Fibroblast of lung (primary cell): ENCODE measurements around the gene CFAP100. TPM values are rescaled to one million over a fixed set of nuclear protein-coding genes. Genes with fewer than 3 reads are reported as not detected.

Source experiments
- DNase-seq, 2 donors: peaks; one replicate each; pipeline versions ENCODE4 v3.0.0 to v3.0.0-alpha.2; 2010; ENCODE audit warnings: low read depth in 2 of 2
- H2AFZ ChIP-seq: 2 replicates; pipeline ENCODE4 v1.5.1; 2012; ENCODE audit warnings: low read length, control low read depth, inconsistent platforms
- H3K27ac ChIP-seq: 2 replicates; pipeline ENCODE4 v1.5.1; 2011; ENCODE audit warnings: low read length, control low read depth; ENCODE audit not compliant: insufficient read depth
- H3K27me3 ChIP-seq: 2 replicates; pipeline ENCODE4 v1.5.1; 2011; ENCODE audit warnings: mild to moderate bottlenecking, low read length; ENCODE audit not compliant: control insufficient read depth, insufficient read depth
- H3K36me3 ChIP-seq: 2 replicates; pipeline ENCODE4 v1.5.1; 2011; ENCODE audit warnings: low read length; ENCODE audit not compliant: control insufficient read depth, insufficient read depth
- H3K4me1 ChIP-seq: 2 replicates; pipeline ENCODE4 v1.5.1; 2011; ENCODE audit warnings: low read length; ENCODE audit not compliant: control insufficient read depth, insufficient read depth; ENCODE audit errors: extremely low read depth
- H3K4me2 ChIP-seq: 2 replicates; pipeline ENCODE4 v1.5.1; 2011; ENCODE audit warnings: low read length, control low read depth; ENCODE audit not compliant: insufficient read depth; ENCODE audit errors: extremely low read depth
- H3K4me3 ChIP-seq, 4 experiments: fragments of 200-600 bp in 1 of 4; sonication (generic) in 1 of 4; replicated peaks in 1 of 4; 2 replicates each; pipeline ENCODE4 v1.5.1; 2011 to 2016; ENCODE audit warnings: low read length in 4 of 4, low read depth in 3 of 4, mild to moderate bottlenecking in 3 of 4, control low read depth in 2 of 4, inconsistent platforms in 1 of 4, mixed read lengths in 1 of 4; ENCODE audit not compliant: insufficient read depth in 1 of 4; ENCODE audit errors: control extremely low read depth in 1 of 4
- H3K79me2 ChIP-seq: 2 replicates; pipeline ENCODE4 v1.5.1; 2012; ENCODE audit warnings: mild to moderate bottlenecking, low read length, inconsistent platforms; ENCODE audit not compliant: control insufficient read depth, insufficient read depth
- H3K9ac ChIP-seq: 2 replicates; pipeline ENCODE4 v1.5.1; 2011; ENCODE audit warnings: mild to moderate bottlenecking, low read length, control low read depth; ENCODE audit not compliant: insufficient read depth
- H3K9me3 ChIP-seq: 2 replicates; pipeline ENCODE4 v1.5.1; 2012; ENCODE audit warnings: low read depth, low read length; ENCODE audit not compliant: control insufficient read depth, insufficient read depth
- H4K20me1 ChIP-seq: 2 replicates; pipeline ENCODE4 v1.5.1; 2011; ENCODE audit warnings: low read length; ENCODE audit not compliant: control insufficient read depth, insufficient read depth; ENCODE audit errors: extremely low read depth
- EZH2 ChIP-seq: IDR thresholded peaks from 2 replicates; pipeline ENCODE4 v1.5.1; 2012; ENCODE audit warnings: low read length, control low read depth, mild to moderate bottlenecking; ENCODE audit errors: missing control alignments
- polyA plus RNA-seq, 2 donors: library from polyadenylated mRNA; depleted of rRNA in 1 of 2; stranded (reverse) in 1 of 2; unstranded in 1 of 2; fragments of >200 nt; gene quantifications; 2 replicates each; pipeline ENCODE4 v1.2.1, GENCODE V29; 2011 to 2012; ENCODE audit warnings: missing spikeins in 1 of 2
- total RNA-seq: library from RNA; depleted of rRNA; stranded (reverse); fragments of >200 nt; gene quantifications from 2 replicates; pipeline ENCODE4 v1.2.1, GENCODE V29; 2014
- TF ChIP-seq, protein P1 (sequence below), 2 donors: IDR thresholded peaks in 1 of 2; conservative IDR thresholded peaks in 1 of 2; 1 replicate in 1 of 2; 2 replicates in 1 of 2; pipeline ENCODE4 v1.5.1; 2011 to 2012; ENCODE audit warnings: low read length in 2 of 2, control low read depth in 1 of 2, inconsistent platforms in 1 of 2, low read depth in 1 of 2, mild to moderate bottlenecking in 1 of 2

The CFAP100 gene
- total and polyA plus RNA-seq, 2 donors (not counting 1 experiment from before 2014, with no cell fraction given) = not detected

DNA sequence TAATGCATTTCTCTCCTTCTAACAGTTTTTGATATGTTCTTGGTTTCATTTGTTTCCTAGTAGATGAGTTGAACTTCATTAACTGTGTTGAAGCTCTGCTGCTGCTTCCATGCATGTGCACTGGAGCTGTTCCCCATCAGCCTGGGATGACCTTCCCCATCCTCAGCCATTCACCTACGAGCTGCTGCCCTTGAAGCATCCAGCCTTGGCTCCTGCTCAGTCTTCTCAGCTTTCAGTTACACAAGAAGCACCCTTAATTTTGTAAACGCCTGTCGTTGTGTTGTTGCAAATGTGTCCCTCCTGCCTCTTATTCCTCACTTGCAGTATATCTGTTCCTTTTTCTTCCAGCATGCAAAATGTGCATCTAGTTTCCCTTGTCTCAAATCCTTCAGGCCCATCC is 89.4 kb downstream of the CFAP100 start:
- DNase-seq = no peak
- Histone ChIP-seq H3K9ac (no peak overlapping the region), H3K4me1 (no peaks in the 10 kb centered on the region), H3K27me3 (peaks cover 3% of the 10 kb centered on the region), H4K20me1 (no peaks in the 10 kb centered on the region), H3K79me2 (no peaks in the 10 kb centered on the region), H3K4me3 (no peak overlapping the region), H3K4me2 (no peak overlapping the region), H3K9me3 (no peaks in the 10 kb centered on the region), H2AFZ (no peak overlapping the region), H3K27ac (no peak overlapping the region), H3K36me3 (no peaks in the 10 kb centered on the region)
- TF ChIP-seq EZH2 = no peak
- TF ChIP-seq, protein P1, sequence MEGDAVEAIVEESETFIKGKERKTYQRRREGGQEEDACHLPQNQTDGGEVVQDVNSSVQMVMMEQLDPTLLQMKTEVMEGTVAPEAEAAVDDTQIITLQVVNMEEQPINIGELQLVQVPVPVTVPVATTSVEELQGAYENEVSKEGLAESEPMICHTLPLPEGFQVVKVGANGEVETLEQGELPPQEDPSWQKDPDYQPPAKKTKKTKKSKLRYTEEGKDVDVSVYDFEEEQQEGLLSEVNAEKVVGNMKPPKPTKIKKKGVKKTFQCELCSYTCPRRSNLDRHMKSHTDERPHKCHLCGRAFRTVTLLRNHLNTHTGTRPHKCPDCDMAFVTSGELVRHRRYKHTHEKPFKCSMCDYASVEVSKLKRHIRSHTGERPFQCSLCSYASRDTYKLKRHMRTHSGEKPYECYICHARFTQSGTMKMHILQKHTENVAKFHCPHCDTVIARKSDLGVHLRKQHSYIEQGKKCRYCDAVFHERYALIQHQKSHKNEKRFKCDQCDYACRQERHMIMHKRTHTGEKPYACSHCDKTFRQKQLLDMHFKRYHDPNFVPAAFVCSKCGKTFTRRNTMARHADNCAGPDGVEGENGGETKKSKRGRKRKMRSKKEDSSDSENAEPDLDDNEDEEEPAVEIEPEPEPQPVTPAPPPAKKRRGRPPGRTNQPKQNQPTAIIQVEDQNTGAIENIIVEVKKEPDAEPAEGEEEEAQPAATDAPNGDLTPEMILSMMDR (conservative IDR thresholded peaks at IDR 0.05 in 1 of 2, IDR thresholded peaks at IDR 0.05 in 1 of 2; ENCODE audit: low read depth in 1 of 2, low read length in 2 of 2) = no peak

DNA sequence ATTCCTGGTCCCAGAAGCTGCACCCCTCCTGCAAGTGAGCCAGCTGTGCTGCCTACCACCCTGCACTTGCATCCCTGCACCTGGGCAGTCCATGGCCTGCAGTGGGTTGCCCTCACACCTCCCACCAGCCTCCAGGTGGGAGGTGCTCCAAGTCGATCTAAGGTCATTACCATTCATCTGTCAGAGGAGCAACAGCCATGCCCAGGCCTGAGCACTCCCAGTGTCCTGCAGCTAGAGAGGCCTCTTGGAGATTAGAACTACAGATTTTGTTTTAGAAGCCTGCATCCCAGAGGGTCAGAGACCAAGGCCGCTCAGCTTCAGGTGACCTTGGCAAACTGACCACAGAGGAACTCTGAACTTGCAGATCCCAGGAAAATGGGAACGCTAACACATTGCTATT is 90.0 kb downstream of the CFAP100 start:
- peaks cover 6% of the 10 kb centered on the region for H3K27me3 ChIP-seq
- no peak overlapping the region for H3K4me2 ChIP-seq
- no peak overlapping the region for H2AFZ ChIP-seq
- TF ChIP-seq EZH2 = no peak
- TF ChIP-seq, protein P1 (conservative IDR thresholded peaks at IDR 0.05 in 1 of 2, IDR thresholded peaks at IDR 0.05 in 1 of 2; ENCODE audit: low read depth in 1 of 2, low read length in 2 of 2) = no peak
- no peak overlapping the region for H3K4me3 ChIP-seq
- no peaks in the 10 kb centered on the region for H3K79me2 ChIP-seq
- no peak overlapping the region for H3K27ac ChIP-seq
- no peak for DNase-seq
- H3K9ac ChIP-seq = no peak overlapping the region
- no peaks in the 10 kb centered on the region for H3K36me3 ChIP-seq
- H3K4me1 ChIP-seq = no peaks in the 10 kb centered on the region
- no peaks in the 10 kb centered on the region for H4K20me1 ChIP-seq
- H3K9me3 ChIP-seq = no peaks in the 10 kb centered on the region

DNA sequence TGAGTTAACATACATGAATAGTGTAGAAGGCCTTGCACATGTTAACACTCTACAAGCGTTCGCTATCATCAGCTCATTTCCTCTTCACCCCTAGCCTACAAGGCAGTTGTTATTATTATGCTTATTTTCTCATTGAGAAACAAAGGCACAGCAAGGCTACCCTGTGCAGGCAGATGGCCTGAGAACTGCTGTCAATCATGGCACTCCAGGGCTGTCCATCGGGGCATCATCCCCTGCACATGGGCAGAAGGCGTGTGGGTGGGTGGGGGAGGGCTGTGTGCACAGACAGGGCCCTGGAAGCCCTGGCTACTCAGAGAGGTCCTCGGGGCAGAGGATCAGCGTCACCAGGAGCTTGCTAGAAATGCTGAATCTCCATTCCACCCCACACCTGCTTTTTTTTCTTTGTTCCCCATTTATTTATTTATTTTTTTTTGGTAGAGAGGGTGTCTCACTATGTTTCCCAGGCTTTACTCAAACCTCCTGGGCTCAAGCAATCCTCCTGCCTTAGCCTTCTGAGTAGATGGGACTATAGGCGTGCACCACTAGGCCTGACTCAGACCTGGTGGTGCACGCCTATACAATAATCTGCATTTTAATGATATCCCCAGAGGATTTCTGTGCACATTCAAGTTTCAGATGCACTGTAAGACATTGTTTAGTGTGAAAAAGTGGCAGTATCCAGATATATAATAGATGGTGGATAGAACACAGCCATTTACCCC is 90.6 kb downstream of the CFAP100 start:
- Histone ChIP-seq H3K9me3 (no peaks in the 10 kb centered on the region), H4K20me1 (no peaks in the 10 kb centered on the region), H3K9ac (no peak overlapping the region), H3K36me3 (no peaks in the 10 kb centered on the region), H3K27ac (no peak overlapping the region), H3K79me2 (no peaks in the 10 kb centered on the region), H3K4me2 (no peak overlapping the region), H3K27me3 (peaks cover 9% of the 10 kb centered on the region), H3K4me1 (no peaks in the 10 kb centered on the region), H2AFZ (no peak overlapping the region), H3K4me3 (no peak overlapping the region)
- TF ChIP-seq, protein P1 (conservative IDR thresholded peaks at IDR 0.05 in 1 of 2, IDR thresholded peaks at IDR 0.05 in 1 of 2; ENCODE audit: low read depth in 1 of 2, low read length in 2 of 2) = no peak
- TF ChIP-seq EZH2 = no peak
- DNase-seq = no peak
